ENCODE results near the gene PDC. TPM values are rescaled to one million over a fixed set of nuclear protein-coding genes. Genes with fewer than 3 reads are reported as not detected.

PDC gene
- polyA plus RNA-seq, 1 of the 3 experiments (the other 2 are of a cell fraction) = not detected

DNA sequence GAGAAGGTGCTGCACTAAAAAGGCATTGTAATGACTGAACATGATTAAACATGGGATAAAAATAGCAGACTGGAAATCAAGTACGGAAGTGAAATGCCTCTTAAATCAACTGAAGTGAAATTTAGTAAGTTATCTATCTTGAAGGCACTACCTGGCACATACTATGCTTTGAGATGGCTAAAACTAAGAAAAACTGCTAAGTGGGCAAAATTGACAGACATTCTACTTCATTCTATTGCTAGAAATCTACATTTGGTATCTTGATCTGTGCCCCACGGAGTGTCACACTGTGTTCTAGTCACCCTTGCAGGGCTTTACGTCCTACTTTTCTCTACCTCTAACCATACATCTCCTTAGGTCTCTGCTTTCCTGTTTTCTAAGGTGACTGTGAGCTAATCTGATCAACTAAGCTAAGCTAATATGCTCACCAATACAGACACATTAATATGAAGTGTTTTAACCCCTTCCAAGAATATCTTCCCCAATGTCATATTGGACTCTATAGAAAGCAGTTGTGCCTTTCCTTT lies 4.1 kb downstream of the PDC start:
- 81% methylated on average over 3 of the region's 3 CpGs for WGBS (ENCODE audit: low lambda C conversion rate)
- Histone ChIP-seq H3K36me3 (replicated peaks in 1 of 2; ENCODE audit: control insufficient read depth in 1 of 2, insufficient read depth in 2 of 2, low read length in 1 of 2) (no peaks in the 10 kb centered on the region), H4K20me1 (ENCODE audit: insufficient read depth) (no peaks in the 10 kb centered on the region), H3K4me1 (ENCODE audit: control insufficient read depth in 1 of 2, insufficient read depth in 2 of 2, low read depth in 1 of 2, low read length in 1 of 2) (peaks cover 0 to 4% of the 10 kb centered on the region in 2 experiments; a peak in 2 of 4 replicates), H3F3A (replicated peaks; ENCODE audit: insufficient read depth) (no peaks in the 10 kb centered on the region), H2AFZ (ENCODE audit: low read depth) (no peak overlapping the region), H3K4me2 (no peak overlapping the region), H3K27me3 (ENCODE audit: insufficient read depth) (no peaks in the 10 kb centered on the region), H3K9ac (no peak overlapping the region), H3K9me3 (no peaks in the 10 kb centered on the region), H3K27ac (ENCODE audit: low read depth in 2 of 2, low read length in 1 of 2) (no peak overlapping the region), H3K9me2 (no peaks in the 10 kb centered on the region), H3K79me2 (ENCODE audit: insufficient read depth) (no peaks in the 10 kb centered on the region), H3K4me3 (ENCODE audit: low read depth in 2 of 2, low read length in 1 of 2) (no peak overlapping the region)
- TF ChIP-seq EP300 (IDR thresholded peaks at IDR 0.05; ENCODE audit: borderline replicate concordance in 1 of 2, low read depth in 1 of 2, low read length in 1 of 2) (no peak), CHD2 (IDR thresholded peaks at IDR 0.05; ENCODE audit: low read length, partially characterized antibody) (no peak), YY1 (IDR thresholded peaks at IDR 0.05; ENCODE audit: low read depth) (no peak), GATA2 (CRISPR knock-in tag; IDR thresholded peaks at IDR 0.05) (no peak), RXRA (IDR thresholded peaks at IDR 0.05; ENCODE audit: borderline replicate concordance, low read depth) (no peak), TEAD4 (IDR thresholded peaks at IDR 0.05; ENCODE audit: borderline replicate concordance, insufficient read depth) (no peak), FOXJ3 (CRISPR knock-in tag; IDR thresholded peaks at IDR 0.05) (no peak), TAF1 (IDR thresholded peaks at IDR 0.05; ENCODE audit: borderline replicate concordance, low read depth, low read length) (no peak), EZH2phosphoT487 (IDR thresholded peaks at IDR 0.05; ENCODE audit: borderline replicate concordance, low read depth) (no peak), RAD21 (IDR thresholded peaks at IDR 0.05; ENCODE audit: low read length) (no peak), FOSL2 (IDR thresholded peaks at IDR 0.05; ENCODE audit: borderline replicate concordance, low read depth) (no peak), RFX5 (IDR thresholded peaks at IDR 0.05; ENCODE audit: low read length) (no peak)
- TF ChIP-seq, protein P1, sequence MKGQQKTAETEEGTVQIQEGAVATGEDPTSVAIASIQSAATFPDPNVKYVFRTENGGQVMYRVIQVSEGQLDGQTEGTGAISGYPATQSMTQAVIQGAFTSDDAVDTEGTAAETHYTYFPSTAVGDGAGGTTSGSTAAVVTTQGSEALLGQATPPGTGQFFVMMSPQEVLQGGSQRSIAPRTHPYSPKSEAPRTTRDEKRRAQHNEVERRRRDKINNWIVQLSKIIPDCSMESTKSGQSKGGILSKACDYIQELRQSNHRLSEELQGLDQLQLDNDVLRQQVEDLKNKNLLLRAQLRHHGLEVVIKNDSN (IDR thresholded peaks at IDR 0.05; ENCODE audit: borderline replicate concordance, low read depth) = no peak
- TF ChIP-seq, protein P2, sequence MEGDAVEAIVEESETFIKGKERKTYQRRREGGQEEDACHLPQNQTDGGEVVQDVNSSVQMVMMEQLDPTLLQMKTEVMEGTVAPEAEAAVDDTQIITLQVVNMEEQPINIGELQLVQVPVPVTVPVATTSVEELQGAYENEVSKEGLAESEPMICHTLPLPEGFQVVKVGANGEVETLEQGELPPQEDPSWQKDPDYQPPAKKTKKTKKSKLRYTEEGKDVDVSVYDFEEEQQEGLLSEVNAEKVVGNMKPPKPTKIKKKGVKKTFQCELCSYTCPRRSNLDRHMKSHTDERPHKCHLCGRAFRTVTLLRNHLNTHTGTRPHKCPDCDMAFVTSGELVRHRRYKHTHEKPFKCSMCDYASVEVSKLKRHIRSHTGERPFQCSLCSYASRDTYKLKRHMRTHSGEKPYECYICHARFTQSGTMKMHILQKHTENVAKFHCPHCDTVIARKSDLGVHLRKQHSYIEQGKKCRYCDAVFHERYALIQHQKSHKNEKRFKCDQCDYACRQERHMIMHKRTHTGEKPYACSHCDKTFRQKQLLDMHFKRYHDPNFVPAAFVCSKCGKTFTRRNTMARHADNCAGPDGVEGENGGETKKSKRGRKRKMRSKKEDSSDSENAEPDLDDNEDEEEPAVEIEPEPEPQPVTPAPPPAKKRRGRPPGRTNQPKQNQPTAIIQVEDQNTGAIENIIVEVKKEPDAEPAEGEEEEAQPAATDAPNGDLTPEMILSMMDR (IDR thresholded peaks at IDR 0.05) = no peak
- TF ChIP-seq, protein P3, sequence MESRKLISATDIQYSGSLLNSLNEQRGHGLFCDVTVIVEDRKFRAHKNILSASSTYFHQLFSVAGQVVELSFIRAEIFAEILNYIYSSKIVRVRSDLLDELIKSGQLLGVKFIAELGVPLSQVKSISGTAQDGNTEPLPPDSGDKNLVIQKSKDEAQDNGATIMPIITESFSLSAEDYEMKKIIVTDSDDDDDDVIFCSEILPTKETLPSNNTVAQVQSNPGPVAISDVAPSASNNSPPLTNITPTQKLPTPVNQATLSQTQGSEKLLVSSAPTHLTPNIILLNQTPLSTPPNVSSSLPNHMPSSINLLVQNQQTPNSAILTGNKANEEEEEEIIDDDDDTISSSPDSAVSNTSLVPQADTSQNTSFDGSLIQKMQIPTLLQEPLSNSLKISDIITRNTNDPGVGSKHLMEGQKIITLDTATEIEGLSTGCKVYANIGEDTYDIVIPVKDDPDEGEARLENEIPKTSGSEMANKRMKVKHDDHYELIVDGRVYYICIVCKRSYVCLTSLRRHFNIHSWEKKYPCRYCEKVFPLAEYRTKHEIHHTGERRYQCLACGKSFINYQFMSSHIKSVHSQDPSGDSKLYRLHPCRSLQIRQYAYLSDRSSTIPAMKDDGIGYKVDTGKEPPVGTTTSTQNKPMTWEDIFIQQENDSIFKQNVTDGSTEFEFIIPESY (IDR thresholded peaks at IDR 0.05; ENCODE audit: borderline replicate concordance, low read depth) = no peak
- TF ChIP-seq, protein P4, sequence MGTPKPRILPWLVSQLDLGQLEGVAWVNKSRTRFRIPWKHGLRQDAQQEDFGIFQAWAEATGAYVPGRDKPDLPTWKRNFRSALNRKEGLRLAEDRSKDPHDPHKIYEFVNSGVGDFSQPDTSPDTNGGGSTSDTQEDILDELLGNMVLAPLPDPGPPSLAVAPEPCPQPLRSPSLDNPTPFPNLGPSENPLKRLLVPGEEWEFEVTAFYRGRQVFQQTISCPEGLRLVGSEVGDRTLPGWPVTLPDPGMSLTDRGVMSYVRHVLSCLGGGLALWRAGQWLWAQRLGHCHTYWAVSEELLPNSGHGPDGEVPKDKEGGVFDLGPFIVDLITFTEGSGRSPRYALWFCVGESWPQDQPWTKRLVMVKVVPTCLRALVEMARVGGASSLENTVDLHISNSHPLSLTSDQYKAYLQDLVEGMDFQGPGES (IDR thresholded peaks at IDR 0.05; ENCODE audit: low read depth, low read length) = no peak
- TF ChIP-seq, protein P5, sequence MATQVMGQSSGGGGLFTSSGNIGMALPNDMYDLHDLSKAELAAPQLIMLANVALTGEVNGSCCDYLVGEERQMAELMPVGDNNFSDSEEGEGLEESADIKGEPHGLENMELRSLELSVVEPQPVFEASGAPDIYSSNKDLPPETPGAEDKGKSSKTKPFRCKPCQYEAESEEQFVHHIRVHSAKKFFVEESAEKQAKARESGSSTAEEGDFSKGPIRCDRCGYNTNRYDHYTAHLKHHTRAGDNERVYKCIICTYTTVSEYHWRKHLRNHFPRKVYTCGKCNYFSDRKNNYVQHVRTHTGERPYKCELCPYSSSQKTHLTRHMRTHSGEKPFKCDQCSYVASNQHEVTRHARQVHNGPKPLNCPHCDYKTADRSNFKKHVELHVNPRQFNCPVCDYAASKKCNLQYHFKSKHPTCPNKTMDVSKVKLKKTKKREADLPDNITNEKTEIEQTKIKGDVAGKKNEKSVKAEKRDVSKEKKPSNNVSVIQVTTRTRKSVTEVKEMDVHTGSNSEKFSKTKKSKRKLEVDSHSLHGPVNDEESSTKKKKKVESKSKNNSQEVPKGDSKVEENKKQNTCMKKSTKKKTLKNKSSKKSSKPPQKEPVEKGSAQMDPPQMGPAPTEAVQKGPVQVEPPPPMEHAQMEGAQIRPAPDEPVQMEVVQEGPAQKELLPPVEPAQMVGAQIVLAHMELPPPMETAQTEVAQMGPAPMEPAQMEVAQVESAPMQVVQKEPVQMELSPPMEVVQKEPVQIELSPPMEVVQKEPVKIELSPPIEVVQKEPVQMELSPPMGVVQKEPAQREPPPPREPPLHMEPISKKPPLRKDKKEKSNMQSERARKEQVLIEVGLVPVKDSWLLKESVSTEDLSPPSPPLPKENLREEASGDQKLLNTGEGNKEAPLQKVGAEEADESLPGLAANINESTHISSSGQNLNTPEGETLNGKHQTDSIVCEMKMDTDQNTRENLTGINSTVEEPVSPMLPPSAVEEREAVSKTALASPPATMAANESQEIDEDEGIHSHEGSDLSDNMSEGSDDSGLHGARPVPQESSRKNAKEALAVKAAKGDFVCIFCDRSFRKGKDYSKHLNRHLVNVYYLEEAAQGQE (IDR thresholded peaks at IDR 0.05; ENCODE audit: low read depth, low read length) = no peak
- CTCF ChIA-PET = no interaction called here
- POLR2A ChIA-PET = no interaction called here
- no peak for DNase-seq

Data from SK-N-SH (cell line).